Glutamatergic neuron (in vitro differentiated cells): Measurements from ENCODE around the gene XRN2. TPM values are rescaled to one million over a fixed set of nuclear protein-coding genes. Genes with fewer than 3 reads are reported as not detected.

Experiments
- DNase-seq: peaks from one replicate; pipeline ENCODE4 v3.0.0; 2022
- H3K27ac Mint-ChIP-seq: one replicate; pipeline ENCODE4 v1.8.0; 2020; ENCODE audit warnings: mild to moderate bottlenecking, mixed read lengths, inconsistent platforms; ENCODE audit not compliant: unreplicated experiment
- H3K27me3 Mint-ChIP-seq: one replicate; pipeline ENCODE4 v1.8.0; 2020; ENCODE audit warnings: mild to moderate bottlenecking, moderate library complexity, mixed read lengths, inconsistent platforms; ENCODE audit not compliant: unreplicated experiment
- H3K36me3 Mint-ChIP-seq: one replicate; pipeline ENCODE4 v1.8.0; 2020; ENCODE audit warnings: mild to moderate bottlenecking, mixed read lengths, inconsistent platforms; ENCODE audit not compliant: unreplicated experiment
- H3K4me1 Mint-ChIP-seq: one replicate; pipeline ENCODE4 v1.8.0; 2020; ENCODE audit warnings: mild to moderate bottlenecking, low read depth, mixed read lengths, inconsistent platforms; ENCODE audit not compliant: unreplicated experiment
- H3K4me3 Mint-ChIP-seq: one replicate; pipeline ENCODE4 v1.8.0; 2020; ENCODE audit warnings: mild to moderate bottlenecking, mixed read lengths, inconsistent platforms; ENCODE audit not compliant: unreplicated experiment
- H3K9me3 Mint-ChIP-seq: one replicate; pipeline ENCODE4 v1.8.0; 2020; ENCODE audit warnings: mild to moderate bottlenecking, moderate library complexity, mixed read lengths, inconsistent platforms; ENCODE audit not compliant: unreplicated experiment
- CTCF ChIP-seq: fragments of 200-600 bp; sonication (generic); IDR thresholded peaks from one replicate; pipeline ENCODE4 v1.5.0; 2021; ENCODE audit not compliant: partially characterized antibody, unreplicated experiment
- total RNA-seq: library from RNA; stranded (reverse); fragmentation: NEBNext Ultra II Directional; extraction: Animal tissue kit (Norgen Biotek cat#: 25700); gene quantifications from one replicate; pipeline ENCODE4 v1.2.1, GENCODE V29; 2021; ENCODE audit not compliant: unreplicated experiment

XRN2 gene
- total RNA-seq, 1 donor from 2014 or later, result 86.2 TPM

GRCh38 chr20:21355981-21356380 is 52.9 kb downstream of the XRN2 start:
- H3K27me3 Mint-ChIP-seq, result no peaks in the 10 kb centered on the region
- no peak for DNase-seq
- H3K4me3 Mint-ChIP-seq, result no peak overlapping the region
- no peaks in the 10 kb centered on the region for H3K9me3 Mint-ChIP-seq
- H3K4me1 Mint-ChIP-seq, result no peaks in the 10 kb centered on the region
- no peak overlapping the region for H3K27ac Mint-ChIP-seq
- H3K36me3 Mint-ChIP-seq, result no peaks in the 10 kb centered on the region
- TF ChIP-seq CTCF, result no peak

- Mint-ChIP-seq H3K9me3 (no peaks in the 10 kb centered on the region), H3K27me3 (no peaks in the 10 kb centered on the region), H3K36me3 (no peaks in the 10 kb centered on the region), H3K27ac (no peak overlapping the region), H3K4me1 (no peaks in the 10 kb centered on the region), H3K4me3 (no peak overlapping the region)
- TF ChIP-seq CTCF, result no peak
- DNase-seq, result no peak
These were observed 53.3 kb downstream of the XRN2 start for GRCh38 chr20:21356386-21356785.

GRCh38 chr20:21357844-21358243 is 54.7 kb downstream of the XRN2 start:
- Mint-ChIP-seq H3K27ac (no peak overlapping the region), H3K9me3 (peaks cover 2% of the 10 kb centered on the region), H3K4me1 (no peaks in the 10 kb centered on the region), H3K36me3 (no peaks in the 10 kb centered on the region), H3K4me3 (no peak overlapping the region), H3K27me3 (no peaks in the 10 kb centered on the region)
- no peak for TF ChIP-seq CTCF
- no peak for DNase-seq

DNA sequence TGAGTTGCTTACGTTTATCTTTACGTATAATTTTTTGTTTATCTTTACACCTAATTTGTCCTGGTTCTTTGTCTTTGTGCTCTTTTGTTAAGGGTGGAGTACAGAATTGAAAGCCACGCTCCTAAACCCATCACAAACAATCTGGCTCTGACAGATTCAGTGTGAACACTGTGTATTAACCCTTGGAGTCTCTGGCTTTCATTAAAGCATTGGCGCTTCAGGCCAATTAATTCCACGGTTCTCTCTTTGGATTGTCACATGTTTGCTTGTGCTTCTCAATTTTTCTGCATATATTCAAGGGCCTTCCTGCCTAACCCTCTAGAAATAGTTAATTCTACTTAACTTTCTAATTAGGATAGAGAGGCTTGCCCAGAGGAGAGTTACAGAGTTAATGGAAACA is 55.6 kb downstream of the XRN2 start:
- Mint-ChIP-seq H3K36me3 (no peaks in the 10 kb centered on the region), H3K4me1 (no peaks in the 10 kb centered on the region), H3K27me3 (peaks cover 2% of the 10 kb centered on the region), H3K4me3 (no peak overlapping the region), H3K27ac (peak overlapping the region; percentile 64), H3K9me3 (peaks cover 2% of the 10 kb centered on the region)
- DNase-seq, result no peak
- TF ChIP-seq CTCF, result no peak

GRCh38 chr20:21360705-21361104 is 57.6 kb downstream of the XRN2 start:
- Mint-ChIP-seq H3K27ac (no peak overlapping the region), H3K9me3 (peaks cover 2% of the 10 kb centered on the region), H3K4me3 (no peak overlapping the region), H3K4me1 (no peaks in the 10 kb centered on the region), H3K27me3 (peaks cover 2% of the 10 kb centered on the region), H3K36me3 (no peaks in the 10 kb centered on the region)
- DNase-seq, result no peak
- no peak for TF ChIP-seq CTCF
